ENCODE data around the gene CEP78.

CEP78 gene, protein sequence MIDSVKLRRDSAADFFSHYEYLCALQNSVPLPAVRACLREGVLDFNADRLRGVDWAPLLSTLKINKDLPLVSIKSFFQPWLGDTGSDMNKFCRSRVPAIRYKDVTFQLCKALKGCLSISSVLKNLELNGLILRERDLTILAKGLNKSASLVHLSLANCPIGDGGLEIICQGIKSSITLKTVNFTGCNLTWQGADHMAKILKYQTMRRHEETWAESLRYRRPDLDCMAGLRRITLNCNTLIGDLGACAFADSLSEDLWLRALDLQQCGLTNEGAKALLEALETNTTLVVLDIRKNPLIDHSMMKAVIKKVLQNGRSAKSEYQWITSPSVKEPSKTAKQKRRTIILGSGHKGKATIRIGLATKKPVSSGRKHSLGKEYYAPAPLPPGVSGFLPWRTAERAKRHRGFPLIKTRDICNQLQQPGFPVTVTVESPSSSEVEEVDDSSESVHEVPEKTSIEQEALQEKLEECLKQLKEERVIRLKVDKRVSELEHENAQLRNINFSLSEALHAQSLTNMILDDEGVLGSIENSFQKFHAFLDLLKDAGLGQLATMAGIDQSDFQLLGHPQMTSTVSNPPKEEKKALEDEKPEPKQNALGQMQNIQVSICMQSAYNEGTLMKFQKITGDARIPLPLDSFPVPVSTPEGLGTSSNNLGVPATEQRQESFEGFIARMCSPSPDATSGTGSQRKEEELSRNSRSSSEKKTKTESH

DNA sequence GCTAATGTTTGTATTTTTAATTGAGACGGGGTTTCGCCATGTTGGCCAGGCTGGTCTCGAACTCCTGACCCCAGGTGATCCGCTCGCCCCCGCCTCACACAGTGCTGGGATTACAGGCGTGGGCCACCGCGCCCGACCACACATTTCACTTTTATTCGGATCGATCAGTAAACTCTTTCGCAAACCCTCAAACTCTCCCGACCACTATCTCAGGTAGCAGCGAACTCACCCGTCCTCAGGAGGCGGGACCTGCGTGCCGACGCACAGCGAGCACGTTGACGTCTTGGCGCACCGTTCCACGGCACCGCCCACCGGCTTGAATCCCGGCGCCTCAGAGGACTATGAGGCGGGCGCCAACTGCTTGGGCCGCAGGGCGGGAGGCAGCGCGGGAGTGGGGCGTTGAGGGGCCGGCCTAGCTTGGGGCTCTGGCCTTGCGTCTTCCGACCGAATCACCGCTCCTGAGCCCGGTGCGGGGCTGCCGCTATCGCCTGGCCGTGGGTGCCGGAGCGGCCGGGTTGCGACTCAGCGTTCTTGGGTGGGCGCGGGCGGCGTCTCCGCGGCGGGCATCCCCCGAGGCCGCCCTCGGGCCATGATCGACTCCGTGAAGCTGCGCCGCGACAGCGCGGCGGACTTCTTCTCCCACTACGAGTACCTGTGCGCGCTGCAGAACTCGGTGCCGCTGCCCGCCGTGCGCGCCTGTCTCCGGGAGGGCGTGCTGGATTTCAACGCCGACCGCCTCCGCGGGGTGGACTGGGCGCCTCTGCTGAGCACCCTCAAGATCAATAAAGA is at the start of gene CEP78:
CEP78 (plus strand) TSS at position 314 of the 789 bp plus-strand sequence; CDS start at position 590, 276 bp downstream.
- H3K4me3 ChIP-seq (replicated peaks; ENCODE audit: low read depth, low read length) = peak within 1 kb of the TSS; percentile 83
- H3K36me3 ChIP-seq (ENCODE audit: control insufficient read depth, insufficient read depth, low read length) = no peaks in the 10 kb centered on the region
- TF ChIP-seq, protein P1, sequence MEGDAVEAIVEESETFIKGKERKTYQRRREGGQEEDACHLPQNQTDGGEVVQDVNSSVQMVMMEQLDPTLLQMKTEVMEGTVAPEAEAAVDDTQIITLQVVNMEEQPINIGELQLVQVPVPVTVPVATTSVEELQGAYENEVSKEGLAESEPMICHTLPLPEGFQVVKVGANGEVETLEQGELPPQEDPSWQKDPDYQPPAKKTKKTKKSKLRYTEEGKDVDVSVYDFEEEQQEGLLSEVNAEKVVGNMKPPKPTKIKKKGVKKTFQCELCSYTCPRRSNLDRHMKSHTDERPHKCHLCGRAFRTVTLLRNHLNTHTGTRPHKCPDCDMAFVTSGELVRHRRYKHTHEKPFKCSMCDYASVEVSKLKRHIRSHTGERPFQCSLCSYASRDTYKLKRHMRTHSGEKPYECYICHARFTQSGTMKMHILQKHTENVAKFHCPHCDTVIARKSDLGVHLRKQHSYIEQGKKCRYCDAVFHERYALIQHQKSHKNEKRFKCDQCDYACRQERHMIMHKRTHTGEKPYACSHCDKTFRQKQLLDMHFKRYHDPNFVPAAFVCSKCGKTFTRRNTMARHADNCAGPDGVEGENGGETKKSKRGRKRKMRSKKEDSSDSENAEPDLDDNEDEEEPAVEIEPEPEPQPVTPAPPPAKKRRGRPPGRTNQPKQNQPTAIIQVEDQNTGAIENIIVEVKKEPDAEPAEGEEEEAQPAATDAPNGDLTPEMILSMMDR (IDR thresholded peaks at IDR 0.05; ENCODE audit: insufficient read depth, low read length, poor library complexity, severe bottlenecking) = no peak
- peak; percentile 93 for DNase-seq (ENCODE audit: extremely low read depth, insufficient read length)
- no peaks in the 10 kb centered on the region for H3K27me3 ChIP-seq (replicated peaks; ENCODE audit: control insufficient read depth, insufficient read depth, low read length)

DNA sequence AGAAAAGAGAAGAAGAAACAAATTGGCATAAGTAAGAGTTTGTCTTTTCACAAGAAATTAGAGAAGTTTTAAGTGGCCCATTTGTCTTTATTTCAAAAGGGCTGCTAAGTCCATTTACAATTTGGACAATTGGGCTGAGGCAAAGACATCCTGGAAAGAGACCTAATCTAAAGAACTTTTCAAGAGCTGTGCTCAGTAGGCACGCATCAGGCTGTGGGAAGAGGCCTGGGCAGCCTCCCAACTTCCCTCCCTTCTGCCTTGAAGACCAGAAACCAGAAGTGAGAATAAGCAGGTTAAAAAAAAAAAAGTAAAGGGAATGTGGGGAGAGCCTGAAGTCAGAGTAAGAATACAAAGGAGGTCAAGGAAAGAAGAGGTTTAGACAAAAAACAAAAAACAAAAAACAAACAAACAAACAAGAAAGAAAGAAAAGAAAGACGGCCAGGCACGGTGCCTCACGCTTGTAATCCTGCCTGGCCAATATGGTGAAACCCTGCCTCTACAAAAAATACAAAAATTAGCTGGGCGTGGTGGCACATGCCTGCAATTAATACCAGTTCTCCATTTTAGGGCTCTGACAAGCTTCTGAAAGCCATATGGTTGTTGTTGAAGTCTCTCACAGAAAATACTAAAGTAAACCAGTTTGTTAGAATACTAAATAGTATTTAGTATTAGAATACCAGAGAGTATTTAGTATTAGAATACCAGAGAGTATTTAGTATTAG is 48.0 kb upstream of the CEP78 start:
- DNase-seq (ENCODE audit: extremely low read depth, insufficient read length) = no peak
- Histone ChIP-seq H3K4me3 (replicated peaks; ENCODE audit: low read depth, low read length) (no peak overlapping the region), H3K27me3 (replicated peaks; ENCODE audit: control insufficient read depth, insufficient read depth, low read length) (no peaks in the 10 kb centered on the region), H3K36me3 (ENCODE audit: control insufficient read depth, insufficient read depth, low read length) (no peaks in the 10 kb centered on the region)
- TF ChIP-seq, protein P1 (IDR thresholded peaks at IDR 0.05; ENCODE audit: insufficient read depth, low read length, poor library complexity, severe bottlenecking) = no peak

DNA sequence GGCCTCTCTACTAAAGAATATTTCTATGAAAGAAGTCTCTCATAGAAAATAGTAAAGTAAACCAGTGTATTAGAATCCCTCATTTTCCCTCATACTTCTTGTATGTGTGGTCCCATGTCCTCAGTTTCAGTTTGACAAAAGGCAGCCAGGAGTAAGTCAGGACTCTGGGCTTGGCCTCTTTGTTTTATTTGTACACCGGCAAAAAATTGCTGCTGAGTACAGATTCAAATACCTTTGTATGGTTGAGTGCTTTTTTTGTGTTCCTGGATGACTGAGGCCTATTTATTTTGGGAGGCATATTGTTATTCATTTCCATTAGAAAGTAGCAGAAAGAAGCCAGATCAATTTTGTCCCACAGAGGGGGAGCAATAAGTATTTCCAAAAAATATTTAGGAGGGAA is 47.3 kb upstream of the CEP78 start:
- TF ChIP-seq, protein P1 (IDR thresholded peaks at IDR 0.05; ENCODE audit: insufficient read depth, low read length, poor library complexity, severe bottlenecking) = no peak
- Histone ChIP-seq H3K27me3 (replicated peaks; ENCODE audit: control insufficient read depth, insufficient read depth, low read length) (no peaks in the 10 kb centered on the region), H3K4me3 (replicated peaks; ENCODE audit: low read depth, low read length) (no peak overlapping the region), H3K36me3 (ENCODE audit: control insufficient read depth, insufficient read depth, low read length) (no peaks in the 10 kb centered on the region)
- DNase-seq (ENCODE audit: extremely low read depth, insufficient read length) = no peak

DNA sequence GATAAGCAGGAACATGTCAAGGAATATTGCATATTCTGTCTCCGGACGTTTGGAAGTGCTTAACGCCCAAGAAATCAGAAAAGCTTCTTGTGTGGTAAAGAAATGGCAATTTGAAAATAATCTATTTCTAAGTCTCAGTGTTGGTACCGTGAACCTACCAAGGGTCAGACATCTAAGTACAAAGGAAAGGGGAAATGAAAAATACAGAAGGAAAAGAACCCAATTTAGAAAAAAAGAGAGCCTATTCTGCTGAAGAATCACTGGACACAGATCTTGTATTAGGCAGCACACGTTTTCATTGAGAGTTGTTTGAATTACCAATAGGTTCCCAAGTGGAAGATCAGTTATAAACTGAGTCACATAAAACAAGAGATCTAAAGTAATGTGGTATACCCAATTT is 46.9 kb upstream of the CEP78 start:
- Histone ChIP-seq H3K27me3 (replicated peaks; ENCODE audit: control insufficient read depth, insufficient read depth, low read length) (no peaks in the 10 kb centered on the region), H3K4me3 (replicated peaks; ENCODE audit: low read depth, low read length) (no peak overlapping the region), H3K36me3 (ENCODE audit: control insufficient read depth, insufficient read depth, low read length) (no peaks in the 10 kb centered on the region)
- no peak for DNase-seq (ENCODE audit: extremely low read depth, insufficient read length)
- TF ChIP-seq, protein P1 (IDR thresholded peaks at IDR 0.05; ENCODE audit: insufficient read depth, low read length, poor library complexity, severe bottlenecking) = no peak

DNA sequence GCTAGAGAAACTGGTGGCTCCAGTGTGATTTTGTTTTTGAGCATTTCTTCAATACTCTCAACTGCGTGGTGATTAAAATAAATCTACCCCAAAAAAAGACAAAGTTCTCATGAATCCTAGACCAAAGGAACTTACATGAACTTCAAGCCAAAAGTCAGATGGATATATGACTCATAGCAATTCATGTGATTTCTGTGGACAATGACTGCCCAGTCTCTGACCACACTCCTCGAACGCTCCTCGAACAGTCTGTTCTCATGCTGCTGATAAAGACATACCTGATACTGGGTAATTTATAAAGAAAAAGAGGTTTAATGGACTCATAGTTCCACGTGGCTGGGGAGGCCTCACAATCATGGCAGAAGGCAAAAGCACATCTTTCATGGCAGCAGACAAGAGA is 46.4 kb upstream of the CEP78 start:
- TF ChIP-seq, protein P1 (IDR thresholded peaks at IDR 0.05; ENCODE audit: insufficient read depth, low read length, poor library complexity, severe bottlenecking) = no peak
- Histone ChIP-seq H3K4me3 (replicated peaks; ENCODE audit: low read depth, low read length) (no peak overlapping the region), H3K27me3 (replicated peaks; ENCODE audit: control insufficient read depth, insufficient read depth, low read length) (no peaks in the 10 kb centered on the region), H3K36me3 (ENCODE audit: control insufficient read depth, insufficient read depth, low read length) (no peaks in the 10 kb centered on the region)
- DNase-seq (ENCODE audit: extremely low read depth, insufficient read length) = no peak
